Keratinocyte (primary cell): Measurements from ENCODE around the gene CDIP1. TPM values are rescaled to one million over a fixed set of nuclear protein-coding genes. Genes with fewer than 3 reads are reported as not detected.

Source experiments
- DNase-seq: peaks from one replicate; pipeline ENCODE4 v3.0.0-alpha.2; 2011; ENCODE audit warnings: low read depth, missing footprints, low spot score
- FAIRE-seq: peaks from 2 replicates; lab custom pipeline; 2011; peaks lifted over from hg19 to GRCh38; lab: Jason Lieb, UNC
- H2AFZ ChIP-seq: 2 replicates; pipeline ENCODE4 v1.6.0; 2012; ENCODE audit warnings: low read length, control low read depth, inconsistent platforms; ENCODE audit not compliant: control insufficient read depth
- H3K27ac ChIP-seq: 2 replicates; pipeline ENCODE4 v1.5.1; 2011; ENCODE audit warnings: low read length; ENCODE audit not compliant: control insufficient read depth, insufficient read depth
- H3K27me3 ChIP-seq: 3 replicates; pipeline ENCODE4 v1.6.0; 2011; ENCODE audit warnings: low read length; ENCODE audit not compliant: control insufficient read depth, insufficient read depth; ENCODE audit errors: extremely low read depth
- H3K36me3 ChIP-seq, 2 experiments: 2 replicates in 1 of 2; 3 replicates in 1 of 2; pipeline ENCODE4 v1.5.1; 2011; ENCODE audit warnings: low read length in 2 of 2, mild to moderate bottlenecking in 1 of 2; ENCODE audit not compliant: control insufficient read depth in 2 of 2, insufficient read depth in 2 of 2; ENCODE audit errors: extremely low read depth in 1 of 2
- H3K4me1 ChIP-seq: 3 replicates; pipeline ENCODE4 v1.5.1; 2011; ENCODE audit warnings: low read length; ENCODE audit not compliant: control insufficient read depth, insufficient read depth; ENCODE audit errors: extremely low read depth
- H3K4me2 ChIP-seq: 3 replicates; pipeline ENCODE4 v1.6.0; 2011; ENCODE audit warnings: low read depth, low read length; ENCODE audit not compliant: control insufficient read depth, insufficient read depth; ENCODE audit errors: extremely low read depth
- H3K4me3 ChIP-seq, 3 experiments: fragments of 200-600 bp in 1 of 3; sonication (generic) in 1 of 3; 2 replicates in 2 of 3; 3 replicates in 1 of 3; pipeline ENCODE4 v1.5.1; 2011 to 2016; ENCODE audit warnings: low read length in 3 of 3, mild to moderate bottlenecking in 3 of 3, control low read depth in 2 of 3, inconsistent platforms in 1 of 3, low read depth in 1 of 3, mixed read lengths in 1 of 3, mixed run types in 1 of 3, moderate library complexity in 1 of 3; ENCODE audit not compliant: control insufficient read depth in 2 of 3, insufficient read depth in 2 of 3; ENCODE audit errors: extremely low read depth in 1 of 3
- H3K79me2 ChIP-seq: 2 replicates; pipeline ENCODE4 v1.6.0; 2012; ENCODE audit warnings: low read length; ENCODE audit not compliant: control insufficient read depth, insufficient read depth
- H3K9ac ChIP-seq: 3 replicates; pipeline ENCODE4 v1.6.0; 2011; ENCODE audit warnings: low read length; ENCODE audit not compliant: control insufficient read depth, insufficient read depth; ENCODE audit errors: extremely low read depth
- H3K9me1 ChIP-seq: 3 replicates; pipeline ENCODE4 v1.6.0; 2011; ENCODE audit warnings: low read length; ENCODE audit not compliant: control insufficient read depth, insufficient read depth; ENCODE audit errors: extremely low read depth
- H3K9me3 ChIP-seq: 2 replicates; pipeline ENCODE4 v1.5.1; 2012; ENCODE audit warnings: low read depth, low read length; ENCODE audit not compliant: control insufficient read depth
- H4K20me1 ChIP-seq: 3 replicates; pipeline ENCODE4 v1.6.0; 2011; ENCODE audit warnings: low read length; ENCODE audit not compliant: control insufficient read depth, insufficient read depth; ENCODE audit errors: extremely low read depth
- EZH2 ChIP-seq: IDR thresholded peaks from one replicate; pipeline ENCODE4 v1.6.1; 2012; ENCODE audit warnings: inconsistent platforms, mild to moderate bottlenecking, low read length, moderate library complexity
- dilution Hi-C: fragments of 300-500 bp; cut with MboI; formaldehyde crosslinking; loops from one replicate; pipeline ENCODE4 v1.7.0; 2020; ENCODE audit warnings: low sequenced_read_pairs; ENCODE audit not compliant: extremely low pct_ligation_motif_present
- polyA plus RNA-seq, 5 experiments: library from polyadenylated mRNA; depleted of rRNA in 3 of 5; stranded (reverse) in 3 of 5; stranded (forward) in 1 of 5; unstranded in 1 of 5; fragments of >200 nt; gene quantifications; 1 replicate in 1 of 5; 2 replicates in 3 of 5; 3 replicates in 1 of 5; pipeline versions ENCODE4 v1.2.1 to v1.2.3, GENCODE V29; 2011 to 2012; ENCODE audit warnings: missing spikeins in 2 of 5, low read depth in 1 of 5, low replicate concordance in 1 of 5
- TF ChIP-seq, protein P1 (sequence below), 3 experiments: IDR thresholded peaks in 1 of 3; conservative IDR thresholded peaks in 1 of 3; optimal IDR thresholded peaks in 1 of 3; 2 replicates in 2 of 3; 3 replicates in 1 of 3; pipeline versions ENCODE3 to v1.5.1; 2011; ENCODE audit warnings: low read length in 3 of 3, mild to moderate bottlenecking in 3 of 3, moderate library complexity in 2 of 3, control low read depth in 1 of 3, inconsistent platforms in 1 of 3; ENCODE audit not compliant: insufficient read depth in 2 of 3; ENCODE audit errors: extremely low read depth in 1 of 3

Gene CDIP1
- polyA plus RNA-seq, 1 donor (not counting 4 experiments of a cell fraction or from before 2014, with no cell fraction given), result 19.8 TPM

DNA sequence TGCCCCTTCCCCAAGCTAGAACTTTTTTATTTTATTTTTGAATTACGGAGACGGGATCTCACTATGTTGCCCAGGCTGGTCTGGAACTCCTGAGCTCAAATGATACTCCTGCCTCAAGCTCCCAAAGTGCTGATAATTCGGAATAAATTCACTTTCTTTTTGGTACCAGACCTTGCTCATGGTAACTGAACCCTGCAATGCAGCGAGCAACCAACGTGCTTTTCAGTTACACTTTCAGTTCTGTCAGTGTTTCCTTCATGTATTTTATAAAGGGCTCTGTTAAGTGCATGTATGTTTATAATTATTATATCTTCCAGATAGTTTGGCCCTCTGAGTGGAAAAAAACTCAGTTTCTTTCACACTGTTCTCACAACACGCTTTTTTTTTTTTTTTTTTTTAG lies 31.5 kb upstream of the CDIP1 start:
- Histone ChIP-seq H4K20me1 (no peaks in the 10 kb centered on the region), H3K27ac (no peak overlapping the region), H3K9ac (no peak overlapping the region), H3K27me3 (no peaks in the 10 kb centered on the region), H3K4me1 (no peaks in the 10 kb centered on the region), H3K9me3 (no peaks in the 10 kb centered on the region), H3K79me2 (no peaks in the 10 kb centered on the region), H3K9me1 (no peaks in the 10 kb centered on the region), H3K4me2 (no peak overlapping the region), H3K36me3 (no peaks in the 10 kb centered on the region), H3K4me3 (no peak overlapping the region), H2AFZ (no peak overlapping the region)
- no peak for DNase-seq
- TF ChIP-seq, protein P1, sequence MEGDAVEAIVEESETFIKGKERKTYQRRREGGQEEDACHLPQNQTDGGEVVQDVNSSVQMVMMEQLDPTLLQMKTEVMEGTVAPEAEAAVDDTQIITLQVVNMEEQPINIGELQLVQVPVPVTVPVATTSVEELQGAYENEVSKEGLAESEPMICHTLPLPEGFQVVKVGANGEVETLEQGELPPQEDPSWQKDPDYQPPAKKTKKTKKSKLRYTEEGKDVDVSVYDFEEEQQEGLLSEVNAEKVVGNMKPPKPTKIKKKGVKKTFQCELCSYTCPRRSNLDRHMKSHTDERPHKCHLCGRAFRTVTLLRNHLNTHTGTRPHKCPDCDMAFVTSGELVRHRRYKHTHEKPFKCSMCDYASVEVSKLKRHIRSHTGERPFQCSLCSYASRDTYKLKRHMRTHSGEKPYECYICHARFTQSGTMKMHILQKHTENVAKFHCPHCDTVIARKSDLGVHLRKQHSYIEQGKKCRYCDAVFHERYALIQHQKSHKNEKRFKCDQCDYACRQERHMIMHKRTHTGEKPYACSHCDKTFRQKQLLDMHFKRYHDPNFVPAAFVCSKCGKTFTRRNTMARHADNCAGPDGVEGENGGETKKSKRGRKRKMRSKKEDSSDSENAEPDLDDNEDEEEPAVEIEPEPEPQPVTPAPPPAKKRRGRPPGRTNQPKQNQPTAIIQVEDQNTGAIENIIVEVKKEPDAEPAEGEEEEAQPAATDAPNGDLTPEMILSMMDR (optimal IDR thresholded peaks at IDR 0.05 in 1 of 3, IDR thresholded peaks at IDR 0.05 in 1 of 3, conservative IDR thresholded peaks at IDR 0.05 in 1 of 3; ENCODE audit: extremely low read depth in 1 of 3, insufficient read depth in 2 of 3, low read length in 3 of 3), result no peak
- no peak for TF ChIP-seq EZH2
- dilution Hi-C loops, result no loop called here
- no peak for FAIRE-seq

DNA sequence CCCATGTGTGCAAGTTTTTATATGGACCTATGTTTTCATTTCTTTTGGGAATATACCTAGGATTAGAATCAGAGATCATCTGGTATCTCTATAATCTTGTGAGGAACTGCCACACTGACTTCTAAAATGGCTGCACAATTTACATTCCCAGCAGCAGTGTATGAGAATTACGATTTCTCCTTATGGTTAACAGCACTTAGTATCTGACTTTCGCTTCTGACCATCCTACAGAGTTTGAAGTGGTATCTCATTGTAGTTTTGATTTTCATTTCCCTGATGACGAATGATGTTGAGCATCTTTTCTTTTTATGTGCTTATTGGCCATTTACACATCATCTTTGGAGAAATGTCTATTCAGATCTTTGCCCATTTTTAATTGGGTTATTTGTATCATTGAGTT lies 27.6 kb upstream of the CDIP1 start:
- no peak overlapping the region for H2AFZ ChIP-seq
- TF ChIP-seq, protein P1 (optimal IDR thresholded peaks at IDR 0.05 in 1 of 3, IDR thresholded peaks at IDR 0.05 in 1 of 3, conservative IDR thresholded peaks at IDR 0.05 in 1 of 3; ENCODE audit: extremely low read depth in 1 of 3, insufficient read depth in 2 of 3, low read length in 3 of 3), result no peak
- no peak for TF ChIP-seq EZH2
- H3K4me2 ChIP-seq, result no peak overlapping the region
- no peak for DNase-seq
- dilution Hi-C loops, result no loop called here
- no peaks in the 10 kb centered on the region for H3K79me2 ChIP-seq
- H4K20me1 ChIP-seq, result no peaks in the 10 kb centered on the region
- no peaks in the 10 kb centered on the region for H3K4me1 ChIP-seq
- FAIRE-seq, result no peak
- H3K9me1 ChIP-seq, result no peaks in the 10 kb centered on the region
- no peak overlapping the region for H3K9ac ChIP-seq
- H3K27ac ChIP-seq, result no peak overlapping the region
- H3K4me3 ChIP-seq, result no peak overlapping the region
- no peaks in the 10 kb centered on the region for H3K27me3 ChIP-seq
- no peaks in the 10 kb centered on the region for H3K36me3 ChIP-seq
- no peaks in the 10 kb centered on the region for H3K9me3 ChIP-seq
